Prostate gland (tissue), 2 donors: ENCODE results near the gene RGS13. TPM values are rescaled to one million over a fixed set of nuclear protein-coding genes. Genes with fewer than 3 reads are reported as not detected.

Source experiments
- DNase-seq: peaks from one replicate; pipeline ENCODE4 v3.0.0-alpha.2; 2019; ENCODE audit warnings: low spot score
- H3K27ac ChIP-seq, 2 donors: fragments of 200-600 bp; sonication (generic); 2 replicates each; pipeline ENCODE4 v1.5.1; 2017 to 2019
- H3K27me3 ChIP-seq: fragments of 200-600 bp; sonication (generic); replicated peaks from 2 replicates; pipeline ENCODE4 v1.5.1; 2019; ENCODE audit not compliant: insufficient read depth
- H3K36me3 ChIP-seq, 2 donors: fragments of 200-600 bp; sonication (generic); 1 replicate in 1 of 2; 2 replicates in 1 of 2; pipeline versions ENCODE4 v1.5.1 to v1.8.1; 2017 to 2019
- H3K4me1 ChIP-seq: fragments of 200-600 bp; sonication (generic); replicated peaks from 2 replicates; pipeline ENCODE4 v1.5.1; 2019
- H3K4me3 ChIP-seq, 2 donors: fragments of 200-600 bp; sonication (generic); 2 replicates each; pipeline ENCODE4 v1.5.1; 2017 to 2019
- H3K9me3 ChIP-seq: fragments of 200-600 bp; sonication (generic); 2 replicates; pipeline ENCODE4 v1.5.1; 2017
- CTCF ChIP-seq, 4 experiments: fragments of 200-600 bp in 2 of 4; fragments of 450-650 bp in 2 of 4; sonication (generic) in 2 of 4; IDR thresholded peaks; 1 replicate in 3 of 4; 2 replicates in 1 of 4; pipeline ENCODE4 v1.5.1; 2016 to 2019; ENCODE audit warnings: antibody characterized with exemption in 4 of 4, mild to moderate bottlenecking in 2 of 4, moderate library complexity in 2 of 4
- POLR2A ChIP-seq: fragments of 450-650 bp; IDR thresholded peaks from one replicate; pipeline ENCODE4 v1.6.1; 2016; ENCODE audit warnings: antibody characterized with exemption, mild to moderate bottlenecking
- POLR2AphosphoS5 ChIP-seq: sonication (generic); formaldehyde crosslinking; IDR thresholded peaks from one replicate; pipeline ENCODE4 v1.6.1; 2017; ENCODE audit warnings: antibody characterized with exemption
- WGBS: methylation state at CpG from one replicate; pipeline ENCODE4 v1.1.5; 2018; 5-methylcytosine and 5-hydroxymethylcytosine counted together
- intact Hi-C: fragments of 100-400 bp; cut with DNase I; formaldehyde crosslinking; loops from one replicate; pipeline ENCODE4 v1.14.2; 2022
- total RNA-seq, 2 donors: library from RNA; depleted of rRNA; stranded (reverse); fragments of >200 nt; gene quantifications; one replicate each; pipeline ENCODE4 v1.1.0, GENCODE V29; 2016

RGS13 gene
- total RNA-seq, 2 donors from 2014 or later = not detected

GRCh38 chr1:192631749-192632148, 4.2 kb upstream of the RGS13 start:
- no peak overlapping the region for H3K27ac ChIP-seq
- no peak for DNase-seq
- no peaks in the 10 kb centered on the region for H3K4me1 ChIP-seq
- H3K27me3 ChIP-seq = no peaks in the 10 kb centered on the region
- H3K4me3 ChIP-seq = no peak overlapping the region
- TF ChIP-seq CTCF (IDR thresholded peaks at IDR 0.05) (no peak), POLR2AphosphoS5 (no peak), POLR2A (no peak)
- intact Hi-C loops = loop anchor here (10.0 kb wide), 1 partner anchor 163 kb away; no protein-coding TSS in a partner anchor
- no peaks in the 10 kb centered on the region for H3K36me3 ChIP-seq
- no peaks in the 10 kb centered on the region for H3K9me3 ChIP-seq

- Histone ChIP-seq H3K27ac (no peak overlapping the region), H3K36me3 (no peaks in the 10 kb centered on the region), H3K4me1 (no peaks in the 10 kb centered on the region), H3K27me3 (no peaks in the 10 kb centered on the region), H3K9me3 (no peaks in the 10 kb centered on the region), H3K4me3 (no peak overlapping the region)
- intact Hi-C loops = loop anchor here (10.0 kb wide), 1 partner anchor 163 kb away; no protein-coding TSS in a partner anchor
- DNase-seq = no peak
- TF ChIP-seq POLR2A (no peak), CTCF (IDR thresholded peaks at IDR 0.05) (no peak)
- WGBS = 62% methylated on average over 3 of the region's 3 CpGs
Observed at GRCh38 chr1:192632188-192632587, 3.8 kb upstream of the RGS13 start.

GRCh38 chr1:192632641-192633532, 3.1 kb upstream of the RGS13 start:
- no peaks in the 10 kb centered on the region for H3K27me3 ChIP-seq
- DNase-seq = no peak
- H3K4me3 ChIP-seq = no peak overlapping the region
- H3K36me3 ChIP-seq = no peaks in the 10 kb centered on the region
- no peaks in the 10 kb centered on the region for H3K4me1 ChIP-seq
- H3K27ac ChIP-seq = no peak overlapping the region
- TF ChIP-seq CTCF (IDR thresholded peaks at IDR 0.05) = no peak
- no peak for TF ChIP-seq POLR2AphosphoS5
- TF ChIP-seq POLR2A = no peak
- no peaks in the 10 kb centered on the region for H3K9me3 ChIP-seq
- intact Hi-C loops = loop anchor here (10.0 kb wide), 1 partner anchor 162 kb away; no protein-coding TSS in a partner anchor
- WGBS = 52% methylated on average over 6 of the region's 6 CpGs

- Histone ChIP-seq H3K27ac (no peak overlapping the region), H3K27me3 (no peaks in the 10 kb centered on the region), H3K4me3 (no peak overlapping the region), H3K9me3 (no peaks in the 10 kb centered on the region), H3K36me3 (no peaks in the 10 kb centered on the region), H3K4me1 (no peaks in the 10 kb centered on the region)
- no peak for DNase-seq
- 81% methylated on average over 7 of the region's 7 CpGs for WGBS
- intact Hi-C loops = loop anchor here (10.0 kb wide), 1 partner anchor 161 kb away; no protein-coding TSS in a partner anchor
- no peak for TF ChIP-seq POLR2AphosphoS5
- TF ChIP-seq POLR2A = no peak
- no peak for TF ChIP-seq CTCF (IDR thresholded peaks at IDR 0.05)
Observed at GRCh38 chr1:192633533-192634253, 2.3 kb upstream of the RGS13 start.
